ENCODE measurements around the gene ZWILCH.

DNA sequence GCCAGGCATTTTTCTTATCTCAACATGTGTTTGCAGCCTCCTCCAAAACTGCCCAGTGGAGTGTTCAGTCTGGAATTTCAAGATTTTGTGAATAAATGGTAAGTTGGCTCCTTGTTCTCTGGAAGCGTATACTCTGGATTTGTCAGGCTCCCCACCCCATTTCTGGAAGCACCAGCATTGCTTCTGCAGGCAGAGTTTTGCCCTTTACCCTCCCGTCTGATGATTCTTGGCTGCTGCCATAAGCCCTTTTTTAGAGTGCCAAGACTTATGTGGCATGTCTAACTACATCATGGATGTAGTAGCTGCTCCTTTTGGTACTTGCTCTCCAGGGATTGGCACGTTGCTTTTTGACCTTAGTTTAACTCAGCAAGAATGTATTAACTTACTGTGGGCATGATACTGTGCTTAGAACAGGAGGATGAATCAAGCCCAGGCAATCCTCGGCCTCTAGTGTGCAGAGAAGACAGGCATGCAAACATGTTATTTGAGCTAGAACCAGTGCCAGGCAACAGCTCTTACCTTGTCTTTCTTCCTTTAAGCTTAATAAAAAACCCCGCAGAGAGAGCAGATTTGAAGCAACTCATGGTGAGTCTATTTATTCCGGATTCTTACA is 15.8 kb upstream of the ZWILCH start:
- TF ChIP-seq EZH2 (IDR thresholded peaks at IDR 0.05; ENCODE audit: insufficient read depth, poor library complexity, severe bottlenecking) (no peak), EZH2phosphoT487 (IDR thresholded peaks at IDR 0.05; ENCODE audit: insufficient read depth, low read depth) (no peak)
